ENCODE data around the gene POLDIP3.
A peak's percentile ranks its signal among the peaks of the same experiment; 100 is the strongest.
"Not testable (repeated sequence)": the region's sequence is repeated elsewhere in the genome, so short reads cannot be mapped to it uniquely, and the experiment has no call there.

Gene POLDIP3

GRCh38 chr22:42619261-42620063 is 4.8 kb upstream of the POLDIP3 start:
- DNase-seq, result no peak

GRCh38 chr22:42617155-42617983 is 2.7 kb upstream of the POLDIP3 start:
- DNase-seq, result no peak

- not testable (repeated sequence) for DNase-seq
Observed at GRCh38 chr22:42615860-42616175, 1.1 kb upstream of the POLDIP3 start.

DNA sequence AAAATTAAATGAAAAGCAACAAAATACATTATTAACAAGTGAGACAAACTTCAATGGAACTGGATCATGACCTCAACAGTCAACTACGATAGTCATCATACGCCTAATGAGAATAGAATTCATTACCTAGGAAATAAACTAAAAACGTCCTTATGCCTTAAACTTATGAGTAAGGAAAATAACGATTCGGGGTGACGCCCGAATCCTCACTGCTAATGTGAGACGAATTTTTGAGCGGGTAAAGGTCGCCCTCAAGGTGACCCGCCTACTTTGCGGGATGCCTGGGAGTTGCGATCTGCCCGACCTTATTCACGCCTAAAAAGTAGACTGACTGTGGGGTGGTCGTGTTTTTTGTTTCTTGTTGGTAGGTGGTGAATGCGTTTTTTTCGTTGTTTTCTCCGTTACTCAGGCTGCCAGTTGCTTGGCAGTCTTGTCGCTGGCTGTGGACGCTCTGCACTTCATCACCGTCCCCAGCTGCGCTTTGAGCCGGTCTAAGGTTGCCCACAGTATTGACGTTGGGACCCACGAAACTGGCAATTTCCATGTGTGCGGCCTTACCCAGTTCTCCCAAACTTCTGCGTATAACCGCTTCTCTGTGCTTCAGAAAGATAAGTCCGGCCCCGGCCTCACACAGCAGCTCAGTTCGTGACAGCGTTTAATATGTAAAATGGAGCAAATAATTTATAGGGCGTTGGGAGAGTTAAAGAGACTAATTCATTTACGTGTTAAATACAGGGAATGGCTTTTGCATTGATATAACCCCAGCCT is 593 bp upstream of the POLDIP3 start:
- DNase-seq, result peak; percentile 75

GRCh38 chr22:42613872-42614301 is 796 bp downstream of the POLDIP3 start:
- no peak for DNase-seq

- DNase-seq, result no peak
Observed at GRCh38 chr22:42612336-42612735, 2.3 kb downstream of the POLDIP3 start.

GRCh38 chr22:42611051-42611450 is 3.6 kb downstream of the POLDIP3 start:
- DNase-seq, result no peak

GRCh38 chr22:42610186-42610585 is 4.5 kb downstream of the POLDIP3 start:
- DNase-seq, result no peak

- DNase-seq, result no peak
Observed at GRCh38 chr22:42608823-42609361, 5.8 kb downstream of the POLDIP3 start.

- no peak for DNase-seq
Observed at GRCh38 chr22:42608136-42608822, 6.4 kb downstream of the POLDIP3 start.

GRCh38 chr22:42607641-42608040 is 7.0 kb downstream of the POLDIP3 start:
- DNase-seq, result not testable (repeated sequence)

DNA sequence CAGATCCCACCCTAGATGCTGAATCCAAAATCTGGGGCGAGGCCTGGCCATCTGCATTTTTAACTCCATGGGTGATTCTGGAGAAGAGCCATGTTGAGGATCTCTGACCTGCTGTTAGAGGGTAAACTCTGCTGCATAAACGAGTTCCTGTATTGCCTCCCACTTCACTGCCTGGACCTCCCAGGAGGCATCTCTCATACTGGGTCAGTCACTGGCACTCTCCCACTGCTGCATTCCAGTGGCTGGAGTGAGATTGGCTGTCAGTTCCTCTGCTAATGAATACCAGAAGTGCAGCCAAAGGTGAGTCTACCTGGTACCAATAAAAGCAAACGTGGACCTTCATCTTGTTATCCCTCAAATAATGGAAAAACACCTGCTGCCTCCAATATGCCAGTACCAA is 10.3 kb downstream of the POLDIP3 start:
- DNase-seq, result no peak

DNA sequence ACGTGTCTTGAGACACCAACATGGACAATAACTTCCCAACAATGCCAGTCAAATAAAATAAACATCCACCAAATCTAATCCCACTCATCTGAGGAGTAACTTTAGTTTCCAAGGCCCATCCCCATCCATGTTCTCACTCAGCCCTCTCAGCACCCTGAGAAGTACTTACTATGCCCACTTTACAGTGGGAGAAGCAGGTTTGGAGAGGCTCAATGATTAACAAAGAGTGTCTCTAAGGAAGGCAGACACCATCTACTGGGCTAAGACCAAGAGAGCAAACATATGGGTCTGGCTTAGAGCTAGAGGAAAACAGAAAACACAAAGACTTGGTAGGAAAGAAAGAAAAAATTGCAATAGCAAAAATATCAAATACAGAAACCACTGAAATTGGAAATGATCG is 11.3 kb downstream of the POLDIP3 start:
- no peak for DNase-seq

DNA sequence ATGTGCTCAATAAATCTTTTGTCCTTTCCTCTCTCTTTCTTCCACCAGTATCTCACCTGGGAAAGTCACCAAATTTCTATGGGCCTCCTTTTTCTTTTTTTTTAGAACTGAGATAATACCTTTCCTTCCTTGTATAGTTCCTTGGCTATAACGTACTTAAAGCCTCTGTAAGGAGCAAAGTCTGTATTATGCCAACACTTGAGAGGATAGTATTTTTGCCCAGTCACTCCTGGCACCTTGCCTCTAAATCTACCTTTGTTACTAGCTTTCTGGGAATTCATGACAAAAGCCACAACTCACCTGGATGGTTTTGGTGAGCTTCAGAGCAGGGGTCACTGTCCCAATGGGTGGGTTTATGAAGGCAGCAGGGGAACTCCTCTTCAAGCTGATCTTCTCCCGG is 12.2 kb downstream of the POLDIP3 start:
- no peak for DNase-seq

DNA sequence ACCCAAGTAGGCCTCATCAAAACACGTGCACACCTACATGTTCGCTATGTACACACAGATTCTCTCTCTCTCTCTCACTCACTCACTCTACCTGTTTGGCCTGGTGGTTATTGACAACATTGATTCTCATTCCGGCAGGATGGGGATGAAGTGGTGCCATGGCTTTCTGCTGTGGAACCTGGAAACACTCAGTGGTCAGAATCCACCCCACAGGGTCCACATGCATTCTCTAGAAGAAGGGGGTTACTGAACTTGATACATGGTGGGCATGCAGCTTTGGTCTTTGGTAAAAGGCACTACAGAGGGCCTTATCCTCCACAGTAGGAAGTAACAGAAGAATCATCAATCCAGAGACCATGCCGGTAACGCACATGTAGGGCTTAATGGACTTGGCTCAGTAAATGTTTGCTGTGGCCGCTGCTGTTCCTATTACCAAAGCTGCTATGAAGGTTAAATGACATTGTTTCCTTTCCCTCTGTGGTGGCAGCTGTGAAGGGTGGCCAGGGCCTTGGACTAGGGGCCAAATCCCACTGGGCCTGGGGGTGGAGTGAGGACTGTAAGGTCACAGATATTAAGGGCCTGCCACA is 12.7 kb downstream of the POLDIP3 start:
- no peak for DNase-seq

- DNase-seq, result no peak
Observed at GRCh38 chr22:42596863-42597530, 17.7 kb downstream of the POLDIP3 start.

GRCh38 chr22:42596336-42596735 is 18.3 kb downstream of the POLDIP3 start:
- DNase-seq, result no peak

DNA sequence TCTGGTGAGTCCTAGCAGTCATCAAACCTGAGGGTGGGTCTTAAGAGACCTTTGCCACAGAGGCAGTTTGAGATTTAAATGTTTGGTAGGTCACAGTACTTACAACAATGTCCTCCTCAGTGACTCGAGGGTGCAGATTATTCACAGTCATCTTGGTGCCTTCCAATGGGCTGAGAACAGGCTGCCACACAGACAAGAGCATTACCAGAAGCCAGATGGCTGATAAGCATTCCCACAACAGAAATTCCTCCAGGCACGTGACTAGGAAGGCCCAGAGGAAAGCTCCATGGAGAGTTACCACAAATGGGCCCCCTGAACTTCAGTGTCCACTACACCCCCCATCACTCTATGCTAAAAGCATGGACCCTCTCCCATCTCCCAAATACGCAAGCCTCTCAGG is 19.2 kb downstream of the POLDIP3 start:
- no peak for DNase-seq

DNA sequence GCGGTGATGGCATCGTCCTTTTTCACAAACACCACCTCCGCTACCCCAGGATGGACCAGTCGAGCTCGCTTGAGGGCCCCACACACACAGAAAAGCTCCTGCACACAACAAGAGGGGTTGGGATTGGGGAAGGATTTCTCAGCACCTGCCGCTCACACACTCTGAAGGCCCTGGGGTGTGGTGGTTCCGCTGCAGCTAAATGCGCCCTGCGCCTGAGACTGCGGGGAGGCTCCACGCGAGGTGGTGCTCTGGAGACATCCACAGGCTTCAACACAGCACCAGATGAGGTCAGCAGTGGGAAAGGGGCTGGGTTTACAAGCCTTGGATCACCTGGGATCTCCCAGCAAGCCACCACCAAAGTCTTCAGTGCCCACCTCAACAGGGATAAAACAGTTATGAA is 22.7 kb downstream of the POLDIP3 start:
- no peak for DNase-seq

- no peak for DNase-seq
Observed at GRCh38 chr22:42587588-42588175, 27.0 kb downstream of the POLDIP3 start.

- no peak for DNase-seq
Observed at GRCh38 chr22:42586381-42586780, 28.3 kb downstream of the POLDIP3 start.

Measured in effector CD4-positive, alpha-beta T cell (primary cell).